GM18907 (cell line): Measurements from ENCODE around the gene LGR6.

Source experiments
- ATAC-seq: cut with Tn5 transposase; IDR thresholded peaks from one replicate; pipeline ENCODE4 v1.9.1; 2021; ENCODE audit warnings: mild to moderate bottlenecking, moderate library complexity; ENCODE audit not compliant: unreplicated experiment

The LGR6 gene

DNA sequence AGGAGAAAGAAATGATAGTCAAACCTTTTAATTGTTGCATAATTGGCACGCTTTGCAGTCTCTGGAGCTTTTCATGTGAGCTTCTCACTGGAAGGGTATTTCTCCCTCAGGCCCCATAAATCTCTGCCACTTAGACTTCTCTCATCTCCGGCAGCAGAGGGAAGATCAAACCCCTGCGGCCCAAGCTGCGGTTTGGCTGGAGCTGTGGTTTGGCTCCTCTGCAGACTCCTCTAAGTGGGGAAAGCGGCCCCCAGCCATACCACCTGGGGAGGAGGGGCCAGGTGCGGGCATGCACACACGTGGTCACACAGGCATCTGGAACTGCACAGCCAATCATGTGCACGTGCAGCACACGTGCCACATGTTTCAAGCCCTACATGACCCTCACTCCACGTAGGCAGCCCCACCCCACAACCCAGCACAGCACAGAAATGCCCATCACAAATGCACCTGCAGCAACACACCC is 89.8 kb downstream of the LGR6 start:
- no peak for ATAC-seq

DNA sequence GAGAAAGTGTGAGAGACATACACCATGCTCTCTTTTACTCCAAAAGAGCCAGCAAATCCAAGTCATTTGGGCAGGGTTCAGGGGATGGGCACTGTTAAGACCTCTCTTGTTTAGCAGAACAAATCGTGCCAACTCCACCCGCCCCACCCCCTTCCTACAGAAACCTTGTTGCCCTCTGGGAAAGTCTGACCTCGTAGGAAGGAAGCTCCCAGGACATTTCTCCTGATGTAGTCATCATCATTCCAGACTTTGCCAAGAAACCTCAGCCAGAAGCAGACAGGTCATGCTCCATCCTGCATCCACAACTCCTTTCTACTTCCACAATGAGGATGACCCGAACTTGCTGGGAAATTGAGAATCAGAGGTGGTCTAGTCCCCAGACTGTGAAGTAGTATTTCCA is 90.4 kb downstream of the LGR6 start:
- ATAC-seq: no peak

DNA sequence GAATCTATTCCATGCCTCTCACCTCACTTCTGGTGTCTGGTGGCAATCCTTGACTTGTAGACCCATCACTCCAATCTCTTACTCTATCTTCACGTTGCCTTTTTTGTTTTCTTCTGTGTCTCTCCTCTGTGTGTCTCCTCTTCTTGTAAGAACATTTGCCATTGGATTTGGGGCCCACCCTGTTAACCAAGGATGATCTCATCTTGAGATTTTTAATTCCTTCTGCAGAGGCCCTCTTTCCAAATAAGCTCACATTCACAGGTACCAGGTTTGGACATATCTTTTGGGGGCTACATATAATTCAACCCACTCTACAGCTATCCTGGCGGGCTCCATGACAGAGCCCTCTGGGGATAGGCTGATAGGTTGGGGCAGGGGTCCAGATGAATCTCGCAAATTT is 92.3 kb downstream of the LGR6 start:
- no peak for ATAC-seq

DNA sequence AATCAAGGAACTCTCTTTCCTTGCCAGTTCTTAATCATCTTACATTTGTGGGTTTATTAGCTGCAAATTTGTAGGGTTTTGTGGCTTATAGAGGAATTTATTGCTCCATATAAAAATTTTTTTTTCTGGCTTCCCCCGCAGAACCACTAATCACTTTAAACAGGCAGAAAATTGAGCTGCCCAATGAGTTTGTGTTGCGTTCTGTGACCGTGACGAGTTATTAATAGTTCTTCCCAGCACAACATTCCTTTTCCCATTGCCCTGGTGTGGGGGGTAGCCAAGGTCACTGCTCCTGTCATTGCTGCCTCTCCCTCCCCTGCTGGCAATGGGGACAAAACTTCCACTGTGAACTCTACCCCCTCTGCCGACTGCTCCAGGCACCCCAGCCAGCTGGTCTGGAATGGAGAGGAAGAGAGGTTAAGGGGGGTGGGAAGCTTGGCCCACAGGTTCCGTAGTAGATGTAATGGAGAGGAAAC is 93.1 kb downstream of the LGR6 start:
- ATAC-seq: no peak

DNA sequence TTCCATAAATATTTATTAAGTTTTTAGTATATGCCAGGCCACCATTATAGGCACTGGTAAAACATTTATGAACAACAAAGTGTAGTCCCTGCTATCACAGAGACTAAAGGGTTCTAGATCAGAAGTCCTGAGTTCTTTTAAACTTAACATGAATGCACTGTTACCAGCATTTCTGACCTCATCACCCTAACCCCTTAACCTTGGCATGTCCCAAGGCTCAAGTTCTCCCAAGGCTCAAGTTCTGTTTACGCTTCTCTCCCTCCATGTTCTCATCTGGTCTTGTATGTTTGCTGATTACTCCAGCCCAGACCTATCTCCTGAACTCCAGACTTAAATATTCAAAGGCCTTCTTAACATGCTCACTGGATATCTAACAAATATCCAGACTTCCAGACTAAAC is 93.6 kb downstream of the LGR6 start:
- no peak for ATAC-seq

DNA sequence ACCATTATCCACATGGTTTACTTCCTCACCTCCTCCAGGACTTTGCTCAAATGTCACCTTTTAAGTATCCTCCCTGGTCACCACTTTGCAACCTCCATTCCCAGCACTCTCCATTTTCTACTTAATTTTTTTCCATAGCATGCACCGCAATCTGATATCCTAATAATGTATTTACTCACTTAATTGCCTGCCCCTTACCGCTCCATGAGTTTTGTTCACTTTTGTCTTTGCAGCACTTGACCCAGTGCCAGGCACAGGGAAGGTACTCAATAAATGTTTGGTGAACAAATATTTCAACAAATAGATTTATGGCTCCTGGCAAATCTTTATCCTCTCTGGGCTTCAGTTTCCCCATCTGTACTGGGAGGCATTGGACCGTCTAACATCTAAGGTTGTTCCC is 94.6 kb downstream of the LGR6 start:
- ATAC-seq: no peak

DNA sequence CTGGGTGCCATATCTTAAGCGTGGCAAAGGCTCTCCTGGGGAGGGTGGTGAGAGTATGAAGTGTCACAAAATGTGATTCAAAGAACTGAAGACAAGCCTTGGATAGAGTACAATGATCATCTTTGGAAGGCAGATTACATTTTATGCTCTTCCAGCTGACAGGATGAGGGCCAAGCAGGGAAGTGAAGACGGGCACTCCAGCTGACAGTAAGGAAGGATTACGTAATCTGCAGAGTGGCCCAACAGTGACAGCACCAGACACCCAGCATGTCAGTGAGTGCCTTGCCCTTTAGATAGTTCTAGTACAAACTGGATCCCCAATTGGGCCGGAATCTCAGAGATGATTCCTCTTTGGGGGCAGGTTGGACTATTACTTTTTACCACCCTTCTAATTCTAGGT is 95.4 kb downstream of the LGR6 start:
- ATAC-seq: no peak

DNA sequence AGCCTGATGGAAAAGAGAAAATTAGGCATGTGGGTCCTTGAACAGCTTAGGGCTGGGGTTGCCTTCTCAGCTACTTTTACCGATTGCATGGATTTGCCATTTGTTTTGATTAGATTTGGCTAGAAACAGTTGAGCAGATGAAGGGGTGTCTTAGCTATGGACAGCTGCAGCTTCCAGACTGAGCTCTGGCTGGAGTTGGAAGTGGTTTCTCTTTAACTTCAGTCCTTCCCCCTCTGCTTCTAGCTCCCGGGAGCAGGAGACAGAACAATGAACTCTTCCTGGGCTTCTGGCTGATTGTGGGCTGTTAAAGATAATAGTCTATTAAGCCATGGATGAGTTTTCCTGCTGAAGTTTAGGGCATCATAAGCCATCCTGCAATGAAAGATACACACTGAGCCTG is 97.4 kb downstream of the LGR6 start:
- no peak for ATAC-seq

DNA sequence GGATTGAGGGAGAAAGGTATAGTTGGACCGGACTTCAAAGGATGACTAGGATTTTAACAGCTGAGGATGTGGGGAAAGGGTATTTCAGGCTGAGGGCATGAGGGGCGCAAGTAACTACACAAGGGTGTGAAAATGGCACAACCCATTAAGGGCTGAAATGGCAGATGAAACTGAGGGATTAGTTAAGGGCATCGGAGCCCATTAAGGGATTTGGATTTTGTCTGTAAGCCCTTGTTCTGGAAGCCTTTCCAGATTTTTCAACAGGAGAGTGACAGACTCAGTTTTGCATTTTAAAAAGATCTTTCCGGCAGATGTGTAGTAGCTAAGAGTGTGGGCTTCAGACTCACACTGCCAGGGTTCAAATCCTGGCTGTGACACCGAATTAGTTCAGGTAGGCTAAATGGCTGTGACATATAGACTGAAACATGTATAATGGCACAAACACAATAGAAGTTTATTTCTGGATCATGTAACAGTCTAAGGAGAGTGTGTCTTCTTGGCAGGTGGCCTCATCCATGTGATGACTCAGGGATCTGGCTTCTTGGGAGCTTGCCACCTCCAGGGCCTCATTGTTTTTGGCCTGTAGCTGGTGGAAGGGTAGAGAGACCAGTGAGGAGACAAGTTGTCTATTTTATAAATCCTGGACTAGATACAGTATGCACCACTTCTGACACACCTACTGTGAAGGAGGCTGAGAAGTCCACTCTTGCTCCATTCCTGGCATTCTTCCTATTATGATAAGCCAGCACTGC is 98.5 kb downstream of the LGR6 start:
- no peak for ATAC-seq

DNA sequence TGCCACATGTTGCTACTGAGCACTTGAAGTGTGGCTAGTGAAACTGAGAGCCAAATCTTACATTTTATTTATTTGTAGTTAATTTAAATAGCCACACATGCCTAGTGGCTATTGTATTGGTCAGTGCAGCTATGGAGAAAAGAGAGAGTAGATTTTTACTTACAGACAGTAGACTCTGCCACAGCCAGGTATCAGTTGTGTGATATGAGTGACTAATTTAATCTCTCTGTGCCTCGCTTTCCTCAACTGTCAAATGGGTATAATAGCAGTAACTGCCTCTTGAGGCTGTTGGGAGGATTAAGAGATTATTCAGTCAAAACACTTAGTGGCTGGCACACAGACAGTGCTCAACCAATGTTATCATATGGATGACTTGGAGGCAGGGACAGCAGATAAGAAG is 99.2 kb downstream of the LGR6 start:
- ATAC-seq: no peak

DNA sequence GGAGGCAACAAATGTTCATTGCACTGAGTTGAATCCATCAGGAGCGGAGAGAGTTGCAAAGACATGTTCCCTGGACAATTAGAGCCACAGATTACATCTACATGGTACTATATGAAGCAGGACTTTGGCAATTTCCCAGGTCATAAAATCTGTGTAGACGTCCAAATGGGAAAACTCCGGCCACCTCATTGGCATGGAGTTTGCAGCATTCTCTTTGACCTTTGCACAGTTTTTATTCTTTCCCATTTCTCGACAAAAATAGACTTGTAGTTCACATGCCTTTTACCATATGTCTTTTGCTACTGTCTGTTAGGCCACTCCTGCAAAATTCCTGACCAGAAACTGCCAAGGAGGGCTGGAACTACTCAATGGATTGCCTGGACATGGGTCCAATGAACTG is 100.0 kb downstream of the LGR6 start:
- ATAC-seq: no peak

DNA sequence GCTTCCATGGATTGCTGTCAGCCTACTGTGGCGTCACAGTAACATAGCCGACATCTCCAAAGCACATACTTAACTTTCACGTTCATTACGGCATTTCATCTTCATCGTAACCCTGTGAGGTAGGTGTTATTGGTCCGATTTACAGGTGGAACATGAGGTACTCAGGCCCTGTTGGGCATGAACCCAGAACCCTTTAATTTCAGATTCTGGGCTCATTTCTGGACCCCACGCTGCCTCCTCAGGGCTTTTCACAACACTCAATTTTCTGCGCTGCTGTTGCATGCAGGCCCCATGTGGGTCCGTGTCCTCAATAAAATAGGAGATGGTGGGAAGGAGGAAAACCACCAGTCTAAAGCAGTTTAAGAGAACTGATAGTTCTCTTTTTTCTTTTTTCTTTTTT is 108.6 kb downstream of the LGR6 start:
- ATAC-seq: no peak

DNA sequence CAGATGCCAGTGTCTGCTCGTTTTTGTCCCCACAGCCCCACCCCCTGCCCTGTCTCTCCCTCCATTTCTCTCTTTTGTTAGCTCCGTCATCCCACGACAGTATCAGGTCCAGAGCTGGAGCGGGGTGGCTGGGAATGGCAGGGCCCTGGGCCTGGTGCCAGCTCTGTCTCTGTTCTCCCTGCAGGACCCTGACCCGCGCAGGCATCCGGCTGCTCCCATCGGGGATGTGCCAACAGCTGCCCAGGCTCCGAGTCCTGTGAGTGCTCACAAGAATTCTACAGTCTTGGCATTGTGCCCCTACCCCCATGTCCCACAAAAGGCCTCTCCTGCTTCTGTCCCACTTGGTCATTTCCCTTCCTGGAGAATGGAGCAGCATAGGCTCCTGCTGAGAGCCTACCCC is 110.8 kb downstream of the LGR6 start:
- no peak for ATAC-seq

DNA sequence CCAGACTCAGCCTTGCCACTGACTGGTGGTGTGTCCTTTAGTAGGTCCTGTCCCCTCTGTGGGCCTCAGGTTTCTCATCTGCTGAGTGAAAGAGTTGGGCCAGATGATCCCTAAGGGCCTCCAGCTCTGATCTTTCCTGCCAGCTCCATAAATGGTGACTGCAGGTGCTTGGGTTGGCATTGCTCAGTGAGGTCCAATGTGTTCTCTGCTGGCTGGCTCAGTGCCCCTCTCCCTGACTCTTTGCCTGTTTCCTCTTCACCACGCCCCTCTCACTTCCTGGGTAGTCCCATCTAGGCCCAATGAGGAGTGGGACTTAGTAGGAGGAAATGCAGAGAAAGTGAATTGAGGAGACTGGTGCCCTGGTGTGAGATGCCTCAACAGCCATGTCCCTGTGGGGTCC is 111.6 kb downstream of the LGR6 start:
- ATAC-seq: no peak

DNA sequence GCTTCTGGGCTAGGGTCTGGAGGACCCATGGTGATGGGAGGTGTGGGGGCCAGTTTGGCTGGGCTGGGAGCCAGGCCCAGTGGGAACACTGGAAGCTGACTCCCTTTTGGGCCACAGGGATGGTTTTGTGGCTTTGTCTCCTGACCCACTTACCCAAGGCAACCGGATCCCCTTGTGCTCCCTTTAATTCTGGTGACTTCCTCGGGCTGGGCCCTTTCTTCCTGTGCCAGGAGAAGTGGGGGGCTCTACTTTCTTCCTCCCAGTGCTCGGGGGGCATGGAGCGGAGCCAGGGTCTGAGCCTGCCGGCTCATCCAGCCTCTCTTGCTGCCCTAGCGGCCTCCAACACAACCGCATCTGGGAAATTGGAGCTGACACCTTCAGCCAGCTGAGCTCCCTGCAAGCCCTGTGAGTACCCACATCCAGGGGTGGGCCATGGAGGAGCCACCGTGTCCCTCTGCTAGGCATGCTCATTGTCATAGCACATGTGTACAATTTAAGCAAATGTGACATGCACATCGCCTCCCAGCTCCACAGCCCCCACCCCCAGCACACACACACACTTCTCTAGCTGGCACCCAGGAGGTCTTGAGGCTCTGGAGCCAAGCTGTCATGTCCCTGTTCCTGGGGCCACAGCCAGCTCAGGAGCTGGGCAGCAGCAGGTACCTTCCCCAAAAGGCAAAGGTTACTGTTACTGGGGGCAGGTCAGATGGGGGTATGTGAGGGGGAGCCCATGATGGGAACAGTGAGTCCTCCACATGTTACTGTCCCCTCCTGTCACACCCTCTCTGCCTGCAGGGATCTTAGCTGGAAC is 113.1 kb downstream of the LGR6 start:
- no peak for ATAC-seq

DNA sequence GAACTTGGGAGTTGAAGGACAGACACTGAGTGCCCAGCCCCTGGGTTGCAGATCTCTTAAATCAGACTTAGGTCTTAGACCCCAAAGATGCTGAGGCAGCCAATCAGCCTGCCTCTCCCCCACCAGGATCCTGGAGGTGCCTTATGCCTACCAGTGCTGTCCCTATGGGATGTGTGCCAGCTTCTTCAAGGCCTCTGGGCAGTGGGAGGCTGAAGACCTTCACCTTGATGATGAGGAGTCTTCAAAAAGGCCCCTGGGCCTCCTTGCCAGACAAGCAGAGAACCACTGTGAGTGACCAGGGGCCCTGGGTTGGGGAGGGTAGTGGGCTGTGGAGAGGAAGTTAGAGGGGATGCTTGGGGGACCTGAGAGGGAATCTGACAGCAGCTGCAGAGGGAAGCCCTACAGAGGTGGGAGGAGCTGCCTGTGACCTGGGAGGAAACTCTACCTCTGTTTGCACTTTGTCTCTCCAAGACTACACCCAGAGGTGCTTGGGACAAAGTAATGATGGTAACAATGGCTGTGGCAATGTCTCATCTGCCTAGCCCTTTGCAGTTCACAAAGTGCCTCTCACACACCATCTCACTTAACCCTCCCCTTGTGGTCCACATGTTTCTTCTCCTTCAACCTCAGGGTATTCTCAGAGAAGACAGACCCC is 116.6 kb downstream of the LGR6 start:
- ATAC-seq: no peak

DNA sequence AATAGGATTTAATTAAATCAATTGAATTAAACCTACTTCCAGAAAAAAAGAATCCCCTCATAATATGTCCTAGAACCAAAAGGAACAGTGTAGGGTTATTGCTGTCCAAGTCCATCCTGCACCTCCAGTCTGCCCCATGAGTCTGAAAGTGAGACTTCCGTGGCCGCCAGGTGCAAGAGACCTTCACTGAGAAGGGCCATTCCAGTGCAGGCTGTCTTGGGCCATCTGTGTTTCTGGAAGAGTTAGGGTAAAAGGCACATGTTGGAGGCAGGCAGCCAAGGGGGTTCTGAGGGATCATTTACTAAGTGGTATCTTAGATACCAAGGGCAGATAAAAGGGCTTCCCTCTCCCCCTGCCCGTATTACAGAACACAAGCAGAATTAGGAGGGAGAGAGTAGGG is 117.1 kb downstream of the LGR6 start:
- ATAC-seq: no peak

DNA sequence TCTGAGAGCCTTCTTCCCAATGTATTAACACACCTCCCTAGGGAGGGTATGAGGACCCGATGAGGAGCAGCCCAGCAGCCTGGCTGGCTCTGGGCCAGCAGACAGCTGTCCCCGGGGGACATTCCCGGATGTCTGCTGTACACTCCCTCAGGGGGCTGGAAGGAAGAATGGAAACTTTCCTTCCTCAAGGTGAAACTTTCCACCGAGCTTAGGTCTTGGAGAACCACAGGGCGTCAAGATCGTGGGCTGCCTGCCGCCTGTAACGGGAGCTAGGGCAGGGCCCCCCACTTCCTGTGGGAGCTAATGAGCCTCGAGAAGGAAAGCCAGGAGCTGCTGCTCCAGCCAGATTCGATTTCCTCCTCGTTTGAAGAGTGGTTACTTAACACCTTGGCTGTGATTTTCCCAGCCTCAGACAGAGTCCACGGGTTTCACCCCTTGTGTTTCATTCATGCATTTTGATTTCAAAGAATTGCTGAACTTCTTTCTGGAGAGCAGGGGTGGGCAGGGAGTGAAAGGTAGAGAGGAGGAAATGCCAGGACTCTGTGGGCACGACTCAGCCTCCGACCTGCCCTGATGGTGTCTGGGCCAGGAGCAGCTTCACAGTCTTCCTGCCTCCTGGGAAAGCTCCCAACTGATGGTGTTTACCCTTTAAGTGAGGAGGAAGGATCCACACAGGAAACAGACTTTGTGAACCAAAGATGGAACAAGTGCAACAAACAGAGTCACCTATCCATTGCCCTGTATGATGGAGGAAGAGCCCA is 118.5 kb downstream of the LGR6 start:
- ATAC-seq: no peak

DNA sequence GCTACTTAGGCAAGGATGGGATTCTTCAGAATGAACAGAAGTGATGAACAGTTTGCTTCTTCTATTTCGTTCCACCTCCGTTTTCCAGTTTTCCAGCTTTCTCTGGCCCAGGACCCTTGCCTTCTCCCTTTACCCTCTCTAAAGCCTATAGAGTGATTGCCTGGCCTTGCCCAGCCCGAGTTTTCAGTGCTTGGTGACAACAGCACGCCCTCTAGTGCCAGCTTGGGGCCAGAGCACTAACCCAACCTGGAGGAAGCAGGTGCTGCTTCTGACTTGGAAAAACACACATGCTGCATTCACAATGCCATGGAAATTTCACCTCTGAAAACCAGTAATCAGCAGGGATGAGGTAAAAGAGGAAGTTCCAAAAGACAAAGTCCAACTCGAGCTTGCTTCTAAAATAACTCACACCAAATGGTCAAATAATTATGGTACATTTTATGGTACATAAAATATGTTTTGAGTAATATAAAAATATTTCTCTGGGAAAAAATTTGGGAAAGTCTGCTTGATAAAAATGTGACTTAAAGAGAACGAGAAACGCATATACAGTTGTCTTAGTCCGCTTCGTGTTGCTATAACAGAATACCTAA is 122.1 kb downstream of the LGR6 start:
- no peak for ATAC-seq

DNA sequence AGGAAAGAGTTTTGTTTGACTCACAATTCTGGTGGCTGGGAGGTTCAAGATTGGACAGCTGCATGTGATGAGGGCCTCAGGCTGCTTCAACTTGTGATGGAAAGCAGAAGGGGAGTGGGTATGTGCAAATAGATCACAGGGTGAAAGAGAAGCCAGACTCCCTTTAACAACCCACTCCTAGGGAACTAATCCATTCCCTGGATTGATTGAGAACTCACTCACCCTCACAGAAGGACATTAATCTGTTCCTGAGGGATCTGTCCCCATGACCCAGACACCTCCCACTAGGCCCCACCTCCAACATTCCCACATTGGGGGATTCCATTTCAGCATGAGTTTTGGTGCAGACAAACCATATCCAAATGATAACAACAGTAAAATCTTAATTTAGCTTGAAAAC is 122.6 kb downstream of the LGR6 start:
- ATAC-seq: no peak
